Chondrocyte (in vitro differentiated cells): ENCODE results near the gene NDRG2. TPM values are rescaled to one million over a fixed set of nuclear protein-coding genes. Genes with fewer than 3 reads are reported as not detected.
"Not testable (repeated sequence)": the region's sequence is repeated elsewhere in the genome, so short reads cannot be mapped to it uniquely, and the experiment has no call there.

Source experiments
- DNase-seq: peaks from one replicate; pipeline ENCODE4 v3.0.0; 2021; ENCODE audit warnings: mixed read lengths, low spot score
- H3K27ac Mint-ChIP-seq: one replicate; pipeline ENCODE4 v1.8.0; 2021; ENCODE audit warnings: mild to moderate bottlenecking, moderate library complexity, mixed read lengths; ENCODE audit not compliant: unreplicated experiment
- H3K27me3 Mint-ChIP-seq: 2 replicates; pipeline ENCODE4 v1.8.0; 2021; ENCODE audit warnings: low read depth, mixed read lengths
- H3K36me3 Mint-ChIP-seq: 2 replicates; pipeline ENCODE4 v1.8.0; 2021; ENCODE audit warnings: low read depth, mixed read lengths
- H3K4me1 Mint-ChIP-seq: 2 replicates; pipeline ENCODE4 v1.8.0; 2021; ENCODE audit warnings: low read depth, mild to moderate bottlenecking, mixed read lengths
- H3K4me3 Mint-ChIP-seq: one replicate; pipeline ENCODE4 v1.8.0; 2021; ENCODE audit warnings: mild to moderate bottlenecking, moderate library complexity, mixed read lengths; ENCODE audit not compliant: unreplicated experiment
- H3K9me3 Mint-ChIP-seq: 2 replicates; pipeline ENCODE4 v1.8.0; 2021; ENCODE audit warnings: low read depth, mixed read lengths
- CTCF ChIP-seq: fragments of 200-600 bp; sonication (generic); IDR thresholded peaks from 2 replicates; pipeline ENCODE4 v1.5.0; 2021; ENCODE audit warnings: antibody characterized with exemption, mild to moderate bottlenecking, moderate library complexity
- total RNA-seq: library from RNA; stranded (reverse); gene quantifications from 3 replicates; pipeline ENCODE4 v1.2.1, GENCODE V29; 2021

Gene NDRG2
- total RNA-seq, 1 donor from 2014 or later, result 6.3 TPM

GRCh38 chr14:21011136-21011535 is 13.7 kb downstream of the NDRG2 start:
- no peak overlapping the region for H3K27ac Mint-ChIP-seq

GRCh38 chr14:21009721-21010120 is 15.1 kb downstream of the NDRG2 start:
- H3K36me3 Mint-ChIP-seq, H3K27ac Mint-ChIP-seq, H3K4me1 Mint-ChIP-seq, H3K9me3 Mint-ChIP-seq, H3K4me3 Mint-ChIP-seq, DNase-seq: not testable (repeated sequence)
- peaks cover 16% of the 10 kb centered on the region for H3K27me3 Mint-ChIP-seq

More at GRCh38 chr14:21011136-21011535, 13.7 kb downstream of the NDRG2 start:
- H3K4me1 Mint-ChIP-seq, result no peaks in the 10 kb centered on the region
- H3K9me3 Mint-ChIP-seq, result no peaks in the 10 kb centered on the region
- H3K4me3 Mint-ChIP-seq, result no peak overlapping the region
- no peak for DNase-seq
- peaks cover 16% of the 10 kb centered on the region for H3K27me3 Mint-ChIP-seq
- no peak for TF ChIP-seq CTCF
- no peaks in the 10 kb centered on the region for H3K36me3 Mint-ChIP-seq

- H3K36me3 Mint-ChIP-seq, result no peaks in the 10 kb centered on the region
- no peak overlapping the region for H3K4me3 Mint-ChIP-seq
- H3K9me3 Mint-ChIP-seq, result no peaks in the 10 kb centered on the region
- no peaks in the 10 kb centered on the region for H3K27me3 Mint-ChIP-seq
- H3K27ac Mint-ChIP-seq, result no peak overlapping the region
- peaks cover 5% of the 10 kb centered on the region for H3K4me1 Mint-ChIP-seq
- no peak for TF ChIP-seq CTCF
- no peak for DNase-seq
Measured at GRCh38 chr14:21003788-21004346, 21.0 kb downstream of the NDRG2 start.

GRCh38 chr14:21001218-21001617 is 23.6 kb downstream of the NDRG2 start:
- Mint-ChIP-seq H3K9me3 (no peaks in the 10 kb centered on the region), H3K27ac (no peak overlapping the region), H3K4me3 (no peak overlapping the region), H3K27me3 (no peaks in the 10 kb centered on the region), H3K4me1 (peaks cover 18% of the 10 kb centered on the region), H3K36me3 (peaks cover 4% of the 10 kb centered on the region)
- DNase-seq, result no peak
- no peak for TF ChIP-seq CTCF

DNA sequence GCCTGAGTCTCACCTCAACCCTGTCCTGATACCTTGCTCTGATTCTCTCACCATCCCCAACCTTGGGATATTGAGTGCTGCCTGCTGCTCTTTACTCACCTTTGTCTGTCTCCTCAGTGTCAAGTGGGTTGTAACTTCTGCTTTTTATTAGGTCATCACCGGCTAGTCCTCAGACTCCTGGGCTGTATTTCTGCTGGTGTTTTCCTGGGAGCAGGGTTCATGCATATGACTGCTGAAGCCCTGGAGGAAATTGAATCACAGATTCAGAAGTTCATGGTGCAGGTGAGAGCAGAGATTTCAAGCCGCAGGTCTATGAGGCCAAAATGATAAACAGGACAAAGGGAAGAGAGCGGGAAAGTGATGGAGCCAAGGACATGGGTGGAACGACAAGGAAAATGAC is 25.3 kb downstream of the NDRG2 start:
- no peaks in the 10 kb centered on the region for H3K9me3 Mint-ChIP-seq
- peaks cover 20% of the 10 kb centered on the region for H3K36me3 Mint-ChIP-seq
- no peaks in the 10 kb centered on the region for H3K27me3 Mint-ChIP-seq
- no peak for DNase-seq
- TF ChIP-seq CTCF, result no peak
- no peak overlapping the region for H3K27ac Mint-ChIP-seq
- H3K4me1 Mint-ChIP-seq, result peaks cover 18% of the 10 kb centered on the region
- H3K4me3 Mint-ChIP-seq, result no peak overlapping the region

- Mint-ChIP-seq H3K27ac (no peak within 1 kb of the TSS), H3K36me3 (peaks cover 26% of the 10 kb centered on the region), H3K9me3 (no peaks in the 10 kb centered on the region), H3K27me3 (no peaks in the 10 kb centered on the region), H3K4me3 (no peak within 1 kb of the TSS), H3K4me1 (peaks cover 18% of the 10 kb centered on the region)
- DNase-seq, result no peak
- no peak for TF ChIP-seq CTCF
Measured at GRCh38 chr14:20998674-20999366, 26.0 kb downstream of the NDRG2 start, which contains the start of gene SLC39A2. Gene SLC39A2, plus strand, starts transcription at chr14:20999293. Its CDS starts 154 bp downstream, at chr14:20999447.
